HG03442 (cell line): ENCODE data around the gene CDK9.
A peak's percentile ranks its signal among the peaks of the same experiment; 100 is the strongest.

Experiments
- ATAC-seq: cut with Tn5 transposase; IDR thresholded peaks from one replicate; pipeline ENCODE4 v1.9.1; 2021; ENCODE audit warnings: mild to moderate bottlenecking, moderate library complexity; ENCODE audit not compliant: unreplicated experiment

CDK9 gene

GRCh38 chr9:127801955-127802575 lies 16.2 kb downstream of the CDK9 start:
- no peak for ATAC-seq

- ATAC-seq: peak; percentile 66
Observed at GRCh38 chr9:127802576-127803443, 17.0 kb downstream of the CDK9 start, which contains the start of gene FPGS. Gene FPGS (plus strand): TSS chr9:127802882. CDS start chr9:127802925, 43 bp downstream.

- no peak for ATAC-seq
Observed at GRCh38 chr9:127803507-127804352, 17.9 kb downstream of the CDK9 start.

- no peak for ATAC-seq
Observed at GRCh38 chr9:127805620-127806019, 19.8 kb downstream of the CDK9 start.

GRCh38 chr9:127806871-127807270 lies 21.0 kb downstream of the CDK9 start:
- no peak for ATAC-seq

- no peak for ATAC-seq
Observed at GRCh38 chr9:127808347-127809001, 22.6 kb downstream of the CDK9 start.

GRCh38 chr9:127809002-127809539 lies 23.2 kb downstream of the CDK9 start:
- no peak for ATAC-seq

- no peak for ATAC-seq
Observed at GRCh38 chr9:127809540-127810377, 23.9 kb downstream of the CDK9 start.

GRCh38 chr9:127810378-127811187 lies 24.7 kb downstream of the CDK9 start:
- no peak for ATAC-seq

GRCh38 chr9:127812011-127812410 lies 26.2 kb downstream of the CDK9 start:
- no peak for ATAC-seq

- ATAC-seq: no peak
Observed at GRCh38 chr9:127812936-127813675, 27.3 kb downstream of the CDK9 start.

- ATAC-seq: no peak
Observed at GRCh38 chr9:127813686-127814226, 27.9 kb downstream of the CDK9 start.

GRCh38 chr9:127814619-127815511 lies 29.0 kb downstream of the CDK9 start:
- no peak for ATAC-seq

GRCh38 chr9:127815512-127816361 lies 29.9 kb downstream of the CDK9 start:
- ATAC-seq: no peak

GRCh38 chr9:127816362-127816725 lies 30.5 kb downstream of the CDK9 start:
- ATAC-seq: no peak

- no peak for ATAC-seq
Observed at GRCh38 chr9:127816728-127817127, 30.9 kb downstream of the CDK9 start.
